GM10847 (cell line): ENCODE results near the gene ADRB1.

ENCODE experiments used
- POLR2A ChIP-seq: IDR thresholded peaks from 2 replicates; pipeline ENCODE4 v1.6.1; 2011; ENCODE audit not compliant: insufficient read length; ENCODE audit errors: extremely low read depth

ADRB1 gene

DNA sequence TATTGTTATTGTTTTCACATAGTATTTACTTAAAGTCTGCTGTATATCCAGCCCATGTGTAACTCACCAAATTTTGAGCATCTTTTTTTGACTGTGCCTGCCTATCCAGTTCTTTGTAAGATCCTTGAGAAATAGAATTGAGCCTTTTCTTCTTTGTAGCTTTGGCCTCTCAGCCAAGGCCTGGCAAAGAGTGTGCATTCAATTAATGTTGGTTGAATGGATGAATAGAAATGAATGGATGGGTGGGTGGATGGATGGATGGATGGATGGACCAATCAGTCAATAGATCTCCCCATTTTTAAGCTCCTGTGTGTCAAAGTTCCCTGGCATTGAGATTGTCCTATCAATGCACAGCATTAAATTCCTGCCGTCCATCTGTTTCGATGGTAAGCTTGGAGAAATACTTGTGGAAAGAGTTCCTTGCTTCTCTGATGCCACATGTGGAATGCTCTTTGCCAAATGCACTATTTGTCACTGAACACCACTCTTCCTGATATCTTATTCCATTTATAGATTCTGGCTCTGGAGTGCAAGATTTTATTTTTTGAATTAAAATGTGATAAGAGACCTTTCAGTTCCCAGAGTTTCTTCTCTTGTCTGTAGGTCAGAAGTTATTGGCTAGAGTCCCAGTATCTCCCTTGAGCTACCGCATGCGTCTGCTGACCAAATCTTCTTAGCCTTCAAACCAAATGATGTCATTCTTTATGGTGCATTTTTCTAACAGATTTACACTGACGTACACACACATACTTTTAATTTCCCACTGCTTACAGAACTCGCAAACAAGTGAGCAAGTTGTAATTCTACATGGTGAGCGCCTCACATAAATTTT lies 20.7 kb upstream of the ADRB1 start:
- TF ChIP-seq POLR2A, result no peak

DNA sequence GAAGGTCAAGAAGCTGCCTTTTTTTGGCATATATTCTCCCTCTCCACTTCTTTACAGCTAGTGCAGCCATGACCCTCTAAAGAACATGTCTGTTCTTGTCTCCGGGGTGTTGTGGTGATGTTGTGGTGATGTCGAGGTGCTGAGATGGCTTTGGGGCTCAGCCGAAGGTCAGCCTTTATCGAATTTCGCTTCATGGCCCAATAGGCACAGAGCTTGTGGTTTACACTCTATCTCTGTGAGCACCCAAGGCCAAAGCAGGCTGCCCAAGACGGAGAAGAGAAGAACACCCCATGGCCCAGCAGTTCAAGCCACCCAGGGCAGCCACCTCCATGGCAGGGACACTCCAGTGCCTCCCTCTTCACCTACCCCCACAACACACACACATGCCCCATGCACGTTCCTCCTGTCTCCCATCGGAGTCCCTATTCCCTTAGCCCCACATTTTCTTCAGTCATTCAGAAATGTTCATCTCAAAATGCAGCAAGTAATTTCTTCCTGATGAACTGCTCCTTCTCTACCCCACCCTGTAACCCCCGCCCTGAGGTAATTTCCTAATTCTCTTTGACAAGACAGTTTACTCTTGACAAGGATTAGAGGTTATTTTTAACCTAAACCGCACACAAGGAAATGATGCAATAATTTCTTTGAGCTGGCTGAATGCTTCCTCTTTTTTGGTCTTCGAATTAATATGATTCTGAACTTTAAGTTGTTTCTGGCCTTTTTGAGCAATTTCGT lies 18.6 kb upstream of the ADRB1 start:
- TF ChIP-seq POLR2A, result peak; percentile 28

- TF ChIP-seq POLR2A, result no peak
These were observed 18.0 kb upstream of the ADRB1 start for GRCh38 chr10:114025611-114026130.

DNA sequence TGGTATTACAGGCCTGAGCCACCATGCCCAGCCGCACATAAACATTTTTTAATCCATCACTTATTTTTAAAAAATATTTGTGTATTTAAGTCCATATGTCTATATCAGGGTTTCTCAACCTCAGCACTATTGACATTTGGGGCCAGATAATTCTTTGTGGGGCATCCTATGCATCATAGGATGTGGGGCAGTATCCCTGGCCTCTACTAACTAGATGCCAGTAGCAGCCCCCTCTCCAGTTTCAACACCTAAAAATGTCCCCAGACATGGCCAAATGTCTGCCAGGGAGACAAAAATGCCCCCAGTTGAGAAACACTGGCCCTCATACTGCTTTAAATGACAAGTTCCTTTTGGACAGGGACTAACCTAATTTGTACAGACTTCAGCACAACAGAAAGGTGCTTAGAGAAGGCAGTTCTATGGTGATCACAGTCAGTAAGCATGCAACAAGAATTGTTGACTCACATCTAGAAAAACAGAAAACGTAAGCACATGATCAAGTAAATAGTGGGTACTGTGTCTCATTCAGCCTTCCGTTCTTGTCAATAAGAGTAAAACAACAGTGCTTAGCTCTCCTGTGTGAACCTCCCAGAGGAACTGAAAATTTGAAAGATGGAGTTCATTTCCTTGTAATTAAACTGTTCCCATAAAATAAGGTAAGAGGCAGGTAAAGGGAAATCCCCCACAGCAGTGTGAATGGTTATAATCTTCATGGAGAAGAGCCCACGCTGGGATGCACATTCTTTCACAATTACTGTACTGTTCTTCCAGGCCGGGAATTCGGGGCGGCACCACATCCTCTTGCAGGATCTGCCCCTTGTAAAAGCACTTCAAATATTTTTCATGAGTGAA lies 17.3 kb upstream of the ADRB1 start:
- TF ChIP-seq POLR2A, result no peak

DNA sequence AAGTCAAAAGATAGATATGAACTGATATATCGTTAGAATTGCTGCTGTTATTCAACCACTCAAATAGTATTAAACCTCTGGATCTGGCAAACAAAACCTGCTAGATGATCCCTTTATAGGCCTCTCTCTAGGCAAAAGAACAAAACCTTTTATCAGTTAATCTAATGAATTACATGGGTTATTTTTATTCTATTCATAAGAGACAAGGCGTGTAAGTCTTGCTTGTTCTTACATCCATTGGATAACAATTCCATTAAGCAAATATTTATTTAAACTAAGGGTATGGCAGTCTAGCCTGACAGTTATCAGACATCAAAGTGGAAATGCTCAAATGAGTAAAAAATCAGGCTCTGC lies 16.6 kb upstream of the ADRB1 start:
- TF ChIP-seq POLR2A, result no peak

GRCh38 chr10:114027951-114028350 lies 15.7 kb upstream of the ADRB1 start:
- no peak for TF ChIP-seq POLR2A

GRCh38 chr10:114028425-114028824 lies 15.2 kb upstream of the ADRB1 start:
- TF ChIP-seq POLR2A, result no peak

GRCh38 chr10:114029655-114030054 lies 14.0 kb upstream of the ADRB1 start:
- no peak for TF ChIP-seq POLR2A

DNA sequence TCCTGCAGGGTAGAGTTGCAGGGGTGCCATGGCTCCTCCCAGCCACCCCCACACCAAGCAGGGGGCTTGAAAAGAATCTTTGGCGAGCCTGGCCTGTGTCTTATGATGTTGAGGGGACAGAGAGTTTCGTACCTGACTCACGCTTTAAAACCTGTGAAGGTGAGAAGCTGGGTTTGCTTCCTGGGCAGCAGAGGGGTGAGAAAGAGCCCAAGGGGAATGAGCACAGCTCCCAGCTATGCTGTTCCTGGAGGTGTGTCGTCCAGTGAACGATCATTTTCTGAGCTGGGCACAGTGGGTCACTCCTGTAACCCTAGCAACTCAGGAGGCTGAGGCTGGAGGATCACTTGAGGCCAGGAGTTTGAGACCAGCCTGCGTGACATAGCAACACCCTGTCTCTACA lies 13.5 kb upstream of the ADRB1 start:
- no peak for TF ChIP-seq POLR2A

GRCh38 chr10:114031073-114031972 lies 12.3 kb upstream of the ADRB1 start:
- no peak for TF ChIP-seq POLR2A

- TF ChIP-seq POLR2A, result no peak
These were observed 10.1 kb upstream of the ADRB1 start for GRCh38 chr10:114033566-114033965.

DNA sequence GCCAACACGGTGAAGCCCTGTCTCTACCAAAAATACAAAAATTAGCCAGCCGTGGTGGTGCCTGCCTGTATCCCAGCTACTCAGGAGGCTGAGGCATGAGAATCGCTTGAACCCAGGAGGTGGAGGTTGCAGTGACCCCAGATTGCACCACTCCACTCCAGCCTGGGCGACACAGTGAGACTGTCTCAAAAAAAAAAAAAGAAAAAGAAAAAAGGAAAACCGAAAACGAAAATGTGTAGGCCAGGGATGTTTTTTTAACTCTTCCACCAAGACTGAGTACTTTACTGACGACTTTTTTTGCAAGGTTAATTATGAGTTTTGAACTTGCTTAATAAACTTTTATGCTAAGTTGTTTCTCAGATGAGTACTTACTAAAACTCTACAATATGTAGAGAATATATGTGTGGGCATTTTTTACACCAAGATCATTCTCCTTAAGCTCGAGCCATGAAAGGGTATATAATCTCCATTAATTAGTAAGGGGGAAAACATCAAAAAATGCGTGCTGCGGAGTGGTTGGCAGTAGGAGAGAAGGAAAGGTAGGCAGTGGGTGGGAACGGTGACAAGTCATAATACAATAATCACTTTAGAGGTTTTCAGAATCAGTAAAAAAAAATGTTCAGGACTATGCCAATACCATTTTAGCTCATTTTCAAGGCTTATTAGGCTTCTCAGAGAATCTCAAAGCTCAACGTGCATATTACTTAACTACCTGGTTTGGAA lies 8.6 kb upstream of the ADRB1 start:
- no peak for TF ChIP-seq POLR2A

GRCh38 chr10:114035791-114036190 lies 7.9 kb upstream of the ADRB1 start:
- TF ChIP-seq POLR2A, result no peak

DNA sequence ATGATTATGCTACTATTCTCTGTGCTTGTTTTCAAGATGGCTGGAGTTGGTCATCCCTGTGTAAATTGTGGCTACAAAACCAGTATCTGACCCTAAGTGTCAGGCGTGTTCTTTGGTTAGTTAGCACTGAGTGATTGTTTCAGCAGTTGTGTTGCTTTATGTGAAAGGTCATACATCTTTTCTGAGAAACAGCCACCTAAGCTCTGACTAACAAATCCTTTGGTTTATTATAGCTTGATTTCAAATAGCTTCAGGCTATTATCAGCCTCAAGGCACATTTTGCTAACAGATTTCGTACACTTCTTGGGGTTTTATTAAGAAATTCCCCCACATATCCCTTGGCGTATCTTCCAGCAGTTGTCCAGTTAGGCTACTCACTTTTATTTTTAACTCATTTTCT lies 4.8 kb upstream of the ADRB1 start:
- no peak for TF ChIP-seq POLR2A
